Endodermal cell (in vitro differentiated cells): Measurements from ENCODE around the gene MAP2K5. TPM values are rescaled to one million over a fixed set of nuclear protein-coding genes. Genes with fewer than 3 reads are reported as not detected.

Experiments
- DNase-seq: peaks from one replicate; pipeline ENCODE4 v3.0.0-alpha.2; 2017
- H3K27ac ChIP-seq: 2 replicates; pipeline ENCODE4 v1.5.1; 2013; ENCODE audit warnings: mild to moderate bottlenecking, low read depth, low read length, moderate library complexity
- H3K27me3 ChIP-seq: 2 replicates; pipeline ENCODE4 v1.6.1; 2013; ENCODE audit warnings: mild to moderate bottlenecking, low read length, moderate library complexity; ENCODE audit not compliant: insufficient read depth, control insufficient read depth, poor library complexity, severe bottlenecking
- H3K36me3 ChIP-seq: 2 replicates; pipeline ENCODE4 v1.7.0; 2013; ENCODE audit warnings: mild to moderate bottlenecking, low read length, moderate library complexity; ENCODE audit not compliant: control insufficient read depth, insufficient read depth
- H3K4me1 ChIP-seq: one replicate; pipeline ENCODE4 v1.7.0; 2013; ENCODE audit warnings: low read length; ENCODE audit not compliant: control insufficient read depth, insufficient read depth
- H3K4me3 ChIP-seq: 2 replicates; pipeline ENCODE4 v1.5.1; 2013; ENCODE audit warnings: mild to moderate bottlenecking, low read length, moderate library complexity
- H3K9ac ChIP-seq: 2 replicates; pipeline ENCODE4 v1.6.1; 2013; ENCODE audit warnings: mild to moderate bottlenecking, low read length, moderate library complexity; ENCODE audit not compliant: poor library complexity, severe bottlenecking; ENCODE audit errors: extremely low read depth
- H3K9me3 ChIP-seq: 2 replicates; pipeline ENCODE4 v1.6.1; 2013; ENCODE audit warnings: mild to moderate bottlenecking, low read length, moderate library complexity; ENCODE audit not compliant: control insufficient read depth
- H3K27ac Mint-ChIP-seq: 2 replicates; pipeline ENCODE4 v1.8.0; 2020; ENCODE audit warnings: mixed read lengths
- H3K27me3 Mint-ChIP-seq: 2 replicates; pipeline ENCODE4 v1.8.0; 2021; ENCODE audit warnings: mild to moderate bottlenecking, mixed read lengths; ENCODE audit not compliant: insufficient read depth
- H3K36me3 Mint-ChIP-seq: 2 replicates; pipeline ENCODE4 v1.8.0; 2020; ENCODE audit warnings: low read depth, mixed read lengths
- H3K4me1 Mint-ChIP-seq: 2 replicates; pipeline ENCODE4 v1.8.0; 2020; ENCODE audit warnings: mixed read lengths
- H3K4me3 Mint-ChIP-seq: 2 replicates; pipeline ENCODE4 v1.8.0; 2020; ENCODE audit warnings: mild to moderate bottlenecking, moderate library complexity, mixed read lengths
- H3K9me3 Mint-ChIP-seq: 2 replicates; pipeline ENCODE4 v1.8.0; 2020; ENCODE audit warnings: mild to moderate bottlenecking, mixed read lengths
- WGBS, 2 experiments: methylation state at CpG; one replicate each; pipeline versions ENCODE4 v1.1.5 to v1.1.7; 2013; ENCODE audit warnings: missing lambda C conversion rate in 2 of 2, mixed read lengths in 1 of 2; ENCODE audit not compliant: insufficient coverage in 1 of 2, insufficient read length in 1 of 2; 5-methylcytosine and 5-hydroxymethylcytosine counted together
- total RNA-seq, 2 donors: library from RNA; stranded (reverse); fragmentation: NEBNext Ultra II Directional in 1 of 2; extraction: Animal tissue kit (Norgen Biotek cat#: 25700) in 1 of 2; gene quantifications; 2 replicates in 1 of 2; 3 replicates in 1 of 2; pipeline ENCODE4 v1.2.1, GENCODE V29; 2021
- TF ChIP-seq, protein P1 (sequence below): fragments of 200-600 bp; sonication (generic); conservative IDR thresholded peaks from 2 replicates; pipeline ENCODE4 v1.5.0; 2021; ENCODE audit warnings: antibody characterized with exemption, mild to moderate bottlenecking

Gene MAP2K5
- total RNA-seq, 2 donors from 2014 or later = 17.1 to 26.7 TPM

DNA sequence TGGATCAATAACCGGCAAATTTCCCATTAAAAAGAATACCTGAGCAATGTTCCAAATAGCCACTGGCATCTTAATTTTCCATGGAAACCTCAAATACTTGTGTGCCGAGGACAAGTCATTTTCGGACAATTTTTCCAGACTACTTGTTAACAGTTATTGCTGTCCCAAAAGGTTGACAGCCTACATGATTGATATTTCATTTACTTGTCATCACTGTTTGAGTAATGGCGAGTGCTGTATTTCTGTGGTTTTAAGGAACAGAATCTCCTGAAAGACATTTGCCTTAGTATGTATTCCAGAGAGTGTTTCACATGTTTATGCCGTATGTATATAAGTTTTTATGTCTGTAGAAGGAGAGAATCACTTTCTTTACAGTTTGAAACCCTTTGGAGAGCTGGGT, 36.7 kb downstream of the MAP2K5 start:
- H3K9ac ChIP-seq = no peak overlapping the region
- no peak for DNase-seq
- H3K36me3 Mint-ChIP-seq = no peaks in the 10 kb centered on the region
- H3K9me3 Mint-ChIP-seq = no peaks in the 10 kb centered on the region
- no peaks in the 10 kb centered on the region for H3K4me1 ChIP-seq
- no peaks in the 10 kb centered on the region for H3K36me3 ChIP-seq
- H3K27ac ChIP-seq = no peak overlapping the region
- TF ChIP-seq, protein P1, sequence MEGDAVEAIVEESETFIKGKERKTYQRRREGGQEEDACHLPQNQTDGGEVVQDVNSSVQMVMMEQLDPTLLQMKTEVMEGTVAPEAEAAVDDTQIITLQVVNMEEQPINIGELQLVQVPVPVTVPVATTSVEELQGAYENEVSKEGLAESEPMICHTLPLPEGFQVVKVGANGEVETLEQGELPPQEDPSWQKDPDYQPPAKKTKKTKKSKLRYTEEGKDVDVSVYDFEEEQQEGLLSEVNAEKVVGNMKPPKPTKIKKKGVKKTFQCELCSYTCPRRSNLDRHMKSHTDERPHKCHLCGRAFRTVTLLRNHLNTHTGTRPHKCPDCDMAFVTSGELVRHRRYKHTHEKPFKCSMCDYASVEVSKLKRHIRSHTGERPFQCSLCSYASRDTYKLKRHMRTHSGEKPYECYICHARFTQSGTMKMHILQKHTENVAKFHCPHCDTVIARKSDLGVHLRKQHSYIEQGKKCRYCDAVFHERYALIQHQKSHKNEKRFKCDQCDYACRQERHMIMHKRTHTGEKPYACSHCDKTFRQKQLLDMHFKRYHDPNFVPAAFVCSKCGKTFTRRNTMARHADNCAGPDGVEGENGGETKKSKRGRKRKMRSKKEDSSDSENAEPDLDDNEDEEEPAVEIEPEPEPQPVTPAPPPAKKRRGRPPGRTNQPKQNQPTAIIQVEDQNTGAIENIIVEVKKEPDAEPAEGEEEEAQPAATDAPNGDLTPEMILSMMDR = no peak
- H3K4me3 ChIP-seq = no peak overlapping the region
- no peak overlapping the region for H3K4me3 Mint-ChIP-seq
- no peak overlapping the region for H3K27ac Mint-ChIP-seq
- peaks cover 4% of the 10 kb centered on the region for H3K4me1 Mint-ChIP-seq
- WGBS, 2 experiments = 90 to 91% methylated on average over 5 of the region's 5 CpGs
- no peaks in the 10 kb centered on the region for H3K27me3 Mint-ChIP-seq
- H3K27me3 ChIP-seq = no peaks in the 10 kb centered on the region
- no peaks in the 10 kb centered on the region for H3K9me3 ChIP-seq

DNA sequence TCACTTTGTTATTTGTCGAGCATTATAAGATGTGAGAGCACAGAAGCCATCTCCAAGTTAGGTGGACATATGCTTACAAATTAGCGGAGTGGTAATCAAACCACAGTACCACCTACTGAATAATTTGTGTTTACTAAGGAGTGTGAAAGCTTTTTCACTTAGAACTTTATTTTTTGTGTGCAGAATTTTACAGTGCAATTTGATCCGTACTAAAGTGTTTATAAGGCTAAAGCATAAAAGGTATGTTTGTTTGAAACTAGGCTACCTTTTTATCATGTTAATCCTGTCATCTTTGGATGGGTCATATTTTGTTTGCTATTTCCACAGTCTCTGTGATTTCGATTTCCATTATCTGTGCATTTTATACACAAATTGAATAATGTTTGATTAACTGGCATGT, 37.5 kb downstream of the MAP2K5 start:
- Mint-ChIP-seq H3K4me3 (no peak overlapping the region), H3K27me3 (no peaks in the 10 kb centered on the region), H3K9me3 (no peaks in the 10 kb centered on the region), H3K36me3 (no peaks in the 10 kb centered on the region), H3K4me1 (peaks cover 2% of the 10 kb centered on the region), H3K27ac (no peak overlapping the region)
- H3K9me3 ChIP-seq = no peaks in the 10 kb centered on the region
- H3K27ac ChIP-seq = no peak overlapping the region
- H3K9ac ChIP-seq = no peak overlapping the region
- H3K4me1 ChIP-seq = no peaks in the 10 kb centered on the region
- no peak for DNase-seq
- WGBS, 2 experiments = 94 to 100% methylated on average over 2 to 4 of the region's 4 CpGs
- TF ChIP-seq, protein P1 = no peak
- H3K4me3 ChIP-seq = no peak overlapping the region
- H3K27me3 ChIP-seq = no peaks in the 10 kb centered on the region
- no peaks in the 10 kb centered on the region for H3K36me3 ChIP-seq

DNA sequence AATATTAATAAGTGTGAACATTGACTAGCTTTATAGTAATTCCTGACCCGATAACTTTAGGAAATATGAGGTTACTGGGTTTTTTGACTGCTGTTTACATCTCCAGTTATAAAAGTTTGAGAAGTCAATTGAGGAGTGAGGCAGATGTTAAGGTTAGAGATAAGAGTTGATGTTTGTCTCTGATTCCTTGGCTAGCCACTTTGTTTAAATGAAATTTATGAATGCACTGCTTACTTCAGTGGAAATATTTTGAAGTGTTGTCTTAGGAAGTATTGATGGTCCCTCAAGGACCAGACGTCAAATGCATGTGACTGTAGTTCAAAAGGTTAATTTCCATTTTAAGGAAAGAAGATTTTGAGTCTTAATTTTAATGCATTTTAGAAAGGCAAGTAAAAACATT, 41.7 kb downstream of the MAP2K5 start:
- H3K27me3 Mint-ChIP-seq = no peaks in the 10 kb centered on the region
- H3K27ac Mint-ChIP-seq = no peak overlapping the region
- H3K9me3 Mint-ChIP-seq = no peaks in the 10 kb centered on the region
- H3K4me3 Mint-ChIP-seq = no peak overlapping the region
- no peaks in the 10 kb centered on the region for H3K27me3 ChIP-seq
- peaks cover 5% of the 10 kb centered on the region for H3K36me3 Mint-ChIP-seq
- H3K4me3 ChIP-seq = no peak overlapping the region
- 94 to 96% methylated on average over 2 of the region's 2 CpGs for WGBS, 2 experiments
- peaks cover 8% of the 10 kb centered on the region for H3K36me3 ChIP-seq
- H3K27ac ChIP-seq = no peak overlapping the region
- H3K4me1 ChIP-seq = no peaks in the 10 kb centered on the region
- TF ChIP-seq, protein P1 = no peak
- no peaks in the 10 kb centered on the region for H3K9me3 ChIP-seq
- H3K4me1 Mint-ChIP-seq = no peaks in the 10 kb centered on the region
- no peak for DNase-seq
- H3K9ac ChIP-seq = no peak overlapping the region
